Measurements from ENCODE around the gene RNFT2.
A peak's percentile ranks its signal among the peaks of the same experiment; 100 is the strongest.

Gene RNFT2

GRCh38 chr12:116719731-116720528 lies 18.2 kb upstream of the RNFT2 start (continued):
- TF ChIP-seq KLF10 (tag by site-specific recombination; IDR thresholded peaks at IDR 0.05), result no peak
- TF ChIP-seq HOXD13 (CRISPR knock-in tag; IDR thresholded peaks at IDR 0.05; ENCODE audit: borderline replicate concordance), result no peak
- TF ChIP-seq ZSCAN30 (tag by site-specific recombination; IDR thresholded peaks at IDR 0.05), result peak; percentile 99
- peak; percentile 38; the same call in 1 of the 2 replicates for TF ChIP-seq PRDM1 (tag by site-specific recombination; IDR thresholded peaks at IDR 0.05)
- TF ChIP-seq, protein P1, sequence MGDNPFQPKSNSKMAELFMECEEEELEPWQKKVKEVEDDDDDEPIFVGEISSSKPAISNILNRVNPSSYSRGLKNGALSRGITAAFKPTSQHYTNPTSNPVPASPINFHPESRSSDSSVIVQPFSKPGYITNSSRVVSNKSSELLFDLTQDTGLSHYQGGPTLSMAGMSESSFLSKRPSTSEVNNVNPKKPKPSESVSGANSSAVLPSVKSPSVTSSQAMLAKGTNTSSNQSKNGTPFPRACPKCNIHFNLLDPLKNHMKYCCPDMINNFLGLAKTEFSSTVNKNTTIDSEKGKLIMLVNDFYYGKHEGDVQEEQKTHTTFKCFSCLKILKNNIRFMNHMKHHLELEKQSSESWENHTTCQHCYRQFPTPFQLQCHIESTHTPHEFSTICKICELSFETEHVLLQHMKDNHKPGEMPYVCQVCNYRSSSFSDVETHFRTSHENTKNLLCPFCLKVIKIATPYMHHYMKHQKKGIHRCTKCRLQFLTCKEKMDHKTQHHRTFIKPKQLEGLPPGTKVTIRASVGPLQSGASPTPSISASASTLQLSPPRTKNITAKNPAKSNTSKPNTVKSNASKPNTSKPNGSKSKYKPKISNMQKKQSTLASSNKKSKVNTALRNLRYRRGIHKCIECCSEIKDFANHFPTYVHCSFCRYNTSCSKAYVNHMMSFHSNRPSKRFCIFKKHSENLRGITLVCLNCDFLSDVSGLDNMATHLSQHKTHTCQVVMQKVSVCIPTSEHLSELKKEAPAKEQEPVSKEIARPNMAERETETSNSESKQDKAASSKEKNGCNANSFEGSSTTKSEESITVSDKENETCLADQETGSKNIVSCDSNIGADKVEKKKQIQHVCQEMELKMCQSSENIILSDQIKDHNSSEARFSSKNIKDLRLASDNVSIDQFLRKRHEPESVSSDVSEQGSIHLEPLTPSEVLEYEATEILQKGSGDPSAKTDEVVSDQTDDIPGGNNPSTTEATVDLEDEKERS (tag by site-specific recombination; IDR thresholded peaks at IDR 0.05), result no peak

DNA sequence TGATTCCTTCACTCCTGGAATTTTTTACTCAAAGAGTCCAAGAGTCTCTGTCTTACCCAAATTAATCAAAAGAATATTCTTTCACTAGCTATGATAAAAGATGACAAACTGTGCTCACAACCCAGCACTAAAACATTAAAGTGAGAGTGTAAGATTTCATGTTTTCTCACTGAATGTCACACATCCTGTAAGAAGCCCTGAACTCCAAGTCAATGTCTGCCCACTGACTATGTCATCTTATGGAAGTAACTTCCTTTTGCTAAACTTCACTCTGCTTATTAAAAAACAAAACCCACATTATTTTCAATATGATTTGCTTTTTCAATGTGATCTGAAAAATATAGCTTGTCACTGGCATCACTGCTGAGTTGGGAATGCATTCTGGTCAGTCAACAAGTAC lies 15.9 kb upstream of the RNFT2 start:
- H3K9me3 ChIP-seq (ENCODE audit: control insufficient read depth, insufficient read depth, low read depth, low read length), result no peaks in the 10 kb centered on the region
- H3K4me3 ChIP-seq (ENCODE audit: low read depth, low read length), result no peak overlapping the region
- H3K27ac ChIP-seq (ENCODE audit: extremely low read depth, low read depth, low read length), result no peak overlapping the region
- ChIA-PET CTCF (interaction anchor here (0.5 to 0.7 kb wide), 4 partner anchors 141 to 775 kb away, joined by 3 to 7 read pairs (median 3); no protein-coding TSS in a partner anchor), POLR2A (interaction anchor here (0.8 kb wide), 1 partner anchor 16 kb away, joined by 3 read pairs; the partner anchor contains the start of genes RNFT2 and SPRING1)
- H3K36me3 ChIP-seq (ENCODE audit: control insufficient read depth in 2 of 2, insufficient read depth in 1 of 2, low read length in 2 of 2), result peaks cover 0 to 7% of the 10 kb centered on the region in 2 experiments; a peak in 1 of 3 replicates
- H3K4me1 ChIP-seq (ENCODE audit: control insufficient read depth, insufficient read depth, low read length), result peaks cover 34% of the 10 kb centered on the region
- TF ChIP-seq ZSCAN18 (tag by site-specific recombination; IDR thresholded peaks at IDR 0.05), result no peak
- no peak for TF ChIP-seq ZNF658 (tag by site-specific recombination; IDR thresholded peaks at IDR 0.05)
- no peak for TF ChIP-seq ZNF324 (tag by site-specific recombination; IDR thresholded peaks at IDR 0.05)
- TF ChIP-seq GLIS1 (tag by site-specific recombination; IDR thresholded peaks at IDR 0.05), result no peak
- no peak for TF ChIP-seq ZFP69B (tag by site-specific recombination; IDR thresholded peaks at IDR 0.05)
- no peak for TF ChIP-seq IKZF3 (tag by site-specific recombination; IDR thresholded peaks at IDR 0.05)
- 0 out of 2 replicates have a peak, but pooled peaks have one; percentile 45 for TF ChIP-seq SCRT2 (tag by site-specific recombination; IDR thresholded peaks at IDR 0.05)
- no peak for TF ChIP-seq ZNF10 (tag by site-specific recombination; IDR thresholded peaks at IDR 0.05)

- CTCF ChIA-PET, result interaction anchor here (0.6 to 1.4 kb wide), 4 partner anchors 13 to 23 kb away, joined by 3 to 6 read pairs (median 4); no protein-coding TSS in a partner anchor
- H3K36me3 ChIP-seq (ENCODE audit: control insufficient read depth in 2 of 2, insufficient read depth in 1 of 2, low read length in 2 of 2), result peaks cover 0 to 6% of the 10 kb centered on the region in 2 experiments; a peak in 1 of 3 replicates
Observed at GRCh38 chr12:116726694-116727093, 11.4 kb upstream of the RNFT2 start.

More at GRCh38 chr12:116726694-116727093, 11.4 kb upstream of the RNFT2 start:
- Histone ChIP-seq H3K9me3 (ENCODE audit: control insufficient read depth, insufficient read depth, low read depth, low read length) (no peaks in the 10 kb centered on the region), H3K27ac (ENCODE audit: extremely low read depth, low read depth, low read length) (no peak overlapping the region), H3K4me1 (ENCODE audit: control insufficient read depth, insufficient read depth, low read length) (peaks cover 12% of the 10 kb centered on the region; the same call in 1 of the 2 replicates), H3K4me3 (ENCODE audit: low read depth, low read length) (no peak overlapping the region)
- peak; percentile 37; the same call in 1 of the 2 replicates for TF ChIP-seq FEZF1 (tag by site-specific recombination; IDR thresholded peaks at IDR 0.05)
- TF ChIP-seq SP3 (tag by site-specific recombination; IDR thresholded peaks at IDR 0.05), result no peak
- TF ChIP-seq ZNF354C (tag by site-specific recombination; IDR thresholded peaks at IDR 0.05; ENCODE audit: borderline replicate concordance, low read depth), result no peak
- TF ChIP-seq, protein P2, sequence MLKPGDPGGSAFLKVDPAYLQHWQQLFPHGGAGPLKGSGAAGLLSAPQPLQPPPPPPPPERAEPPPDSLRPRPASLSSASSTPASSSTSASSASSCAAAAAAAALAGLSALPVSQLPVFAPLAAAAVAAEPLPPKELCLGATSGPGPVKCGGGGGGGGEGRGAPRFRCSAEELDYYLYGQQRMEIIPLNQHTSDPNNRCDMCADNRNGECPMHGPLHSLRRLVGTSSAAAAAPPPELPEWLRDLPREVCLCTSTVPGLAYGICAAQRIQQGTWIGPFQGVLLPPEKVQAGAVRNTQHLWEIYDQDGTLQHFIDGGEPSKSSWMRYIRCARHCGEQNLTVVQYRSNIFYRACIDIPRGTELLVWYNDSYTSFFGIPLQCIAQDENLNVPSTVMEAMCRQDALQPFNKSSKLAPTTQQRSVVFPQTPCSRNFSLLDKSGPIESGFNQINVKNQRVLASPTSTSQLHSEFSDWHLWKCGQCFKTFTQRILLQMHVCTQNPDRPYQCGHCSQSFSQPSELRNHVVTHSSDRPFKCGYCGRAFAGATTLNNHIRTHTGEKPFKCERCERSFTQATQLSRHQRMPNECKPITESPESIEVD (tag by site-specific recombination; IDR thresholded peaks at IDR 0.05), result 0 out of 2 replicates have a peak, but pooled peaks have one; percentile 11
- TF ChIP-seq ZNF416 (tag by site-specific recombination; IDR thresholded peaks at IDR 0.05), result no peak
- no peak for TF ChIP-seq ZNF132 (tag by site-specific recombination; IDR thresholded peaks at IDR 0.05; ENCODE audit: borderline replicate concordance)
- TF ChIP-seq ZNF239 (tag by site-specific recombination; IDR thresholded peaks at IDR 0.05), result no peak
- TF ChIP-seq ZNF701 (tag by site-specific recombination; IDR thresholded peaks at IDR 0.05), result no peak
- no peak for TF ChIP-seq ZNF146 (tag by site-specific recombination; IDR thresholded peaks at IDR 0.05)
- no peak for TF ChIP-seq ZNF677 (tag by site-specific recombination; IDR thresholded peaks at IDR 0.05)
- POLR2A ChIA-PET, result interaction anchor here (1.9 kb wide), 1 partner anchor 8 kb away, joined by 6 read pairs; no protein-coding TSS in a partner anchor
